Ascending aorta (tissue), 2 donors: ENCODE results near the gene ENTPD5. TPM values are rescaled to one million over a fixed set of nuclear protein-coding genes. Genes with fewer than 3 reads are reported as not detected.

Experiments used
- DNase-seq, 2 donors: peaks; one replicate each; pipeline ENCODE4 v3.0.0-alpha.2; 2019; ENCODE audit warnings: low spot score in 2 of 2
- H3K27ac ChIP-seq, 2 donors: fragments of 200-600 bp; sonication (generic); one replicate each; pipeline ENCODE4 v1.5.1; 2016 to 2017; ENCODE audit warnings: mild to moderate bottlenecking in 1 of 2
- H3K27me3 ChIP-seq: fragments of 200-600 bp; sonication (generic); one replicate; pipeline ENCODE4 v1.5.1; 2017
- H3K36me3 ChIP-seq, 2 donors: fragments of 200-600 bp; sonication (generic); one replicate each; pipeline ENCODE4 v1.5.1; 2016
- H3K4me1 ChIP-seq, 2 donors: fragments of 200-600 bp; sonication (generic); one replicate each; pipeline ENCODE4 v1.5.1; 2016 to 2017; ENCODE audit warnings: mild to moderate bottlenecking in 1 of 2
- H3K4me3 ChIP-seq, 2 donors: fragments of 200-600 bp; sonication (generic); one replicate each; pipeline ENCODE4 v1.5.1; 2016 to 2017; ENCODE audit warnings: mild to moderate bottlenecking in 1 of 2
- H3K9me3 ChIP-seq, 2 donors: fragments of 200-600 bp; sonication (generic); one replicate each; pipeline ENCODE4 v1.5.1; 2016
- intact Hi-C: fragments of 100-400 bp; cut with DNase I; formaldehyde crosslinking; loops from one replicate; pipeline ENCODE4 v1.15.1; 2023
- total RNA-seq: library from RNA; depleted of rRNA; stranded (reverse); fragments of >200 nt; gene quantifications from one replicate; pipeline ENCODE4 v1.1.0, GENCODE V29; 2016
- TF ChIP-seq, protein P1 (sequence below), 3 experiments: fragments of 200-600 bp in 2 of 3; fragments of 450-650 bp in 1 of 3; sonication (generic) in 2 of 3; IDR thresholded peaks; one replicate each; pipeline ENCODE4 v1.5.1; 2016 to 2019; ENCODE audit warnings: antibody characterized with exemption in 3 of 3, mild to moderate bottlenecking in 1 of 3, moderate library complexity in 1 of 3

ENTPD5 gene
- total RNA-seq, 1 donor from 2014 or later, result 2.6 TPM

DNA sequence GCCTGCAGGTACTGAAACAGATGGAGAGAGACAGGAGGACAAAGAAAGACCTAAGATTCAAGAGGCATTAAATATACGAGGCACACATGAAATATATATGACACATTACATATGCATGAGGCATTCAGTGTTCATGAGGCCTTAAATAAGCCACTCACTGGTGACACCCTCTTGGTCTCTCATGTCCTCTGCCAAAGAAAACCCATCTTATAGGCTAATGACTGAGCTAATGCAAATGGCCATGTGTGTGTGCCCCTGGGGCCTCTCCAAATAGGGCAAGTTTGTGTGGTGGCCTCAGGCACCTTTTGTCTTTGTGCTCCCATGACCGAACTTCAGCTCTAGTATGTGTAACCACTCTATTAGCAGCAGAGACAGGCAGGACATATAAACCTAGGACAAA lies 50.2 kb downstream of the ENTPD5 start:
- TF ChIP-seq, protein P1, sequence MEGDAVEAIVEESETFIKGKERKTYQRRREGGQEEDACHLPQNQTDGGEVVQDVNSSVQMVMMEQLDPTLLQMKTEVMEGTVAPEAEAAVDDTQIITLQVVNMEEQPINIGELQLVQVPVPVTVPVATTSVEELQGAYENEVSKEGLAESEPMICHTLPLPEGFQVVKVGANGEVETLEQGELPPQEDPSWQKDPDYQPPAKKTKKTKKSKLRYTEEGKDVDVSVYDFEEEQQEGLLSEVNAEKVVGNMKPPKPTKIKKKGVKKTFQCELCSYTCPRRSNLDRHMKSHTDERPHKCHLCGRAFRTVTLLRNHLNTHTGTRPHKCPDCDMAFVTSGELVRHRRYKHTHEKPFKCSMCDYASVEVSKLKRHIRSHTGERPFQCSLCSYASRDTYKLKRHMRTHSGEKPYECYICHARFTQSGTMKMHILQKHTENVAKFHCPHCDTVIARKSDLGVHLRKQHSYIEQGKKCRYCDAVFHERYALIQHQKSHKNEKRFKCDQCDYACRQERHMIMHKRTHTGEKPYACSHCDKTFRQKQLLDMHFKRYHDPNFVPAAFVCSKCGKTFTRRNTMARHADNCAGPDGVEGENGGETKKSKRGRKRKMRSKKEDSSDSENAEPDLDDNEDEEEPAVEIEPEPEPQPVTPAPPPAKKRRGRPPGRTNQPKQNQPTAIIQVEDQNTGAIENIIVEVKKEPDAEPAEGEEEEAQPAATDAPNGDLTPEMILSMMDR (IDR thresholded peaks at IDR 0.05), result no peak
- Histone ChIP-seq H3K4me3 (no peak overlapping the region), H3K27ac (no peak overlapping the region), H3K36me3 (peaks cover 20 to 32% of the 10 kb centered on the region in 2 donors), H3K9me3 (no peaks in the 10 kb centered on the region), H3K4me1 (no peaks in the 10 kb centered on the region), H3K27me3 (no peaks in the 10 kb centered on the region)
- intact Hi-C loops, result no loop called here
- no peak for DNase-seq

DNA sequence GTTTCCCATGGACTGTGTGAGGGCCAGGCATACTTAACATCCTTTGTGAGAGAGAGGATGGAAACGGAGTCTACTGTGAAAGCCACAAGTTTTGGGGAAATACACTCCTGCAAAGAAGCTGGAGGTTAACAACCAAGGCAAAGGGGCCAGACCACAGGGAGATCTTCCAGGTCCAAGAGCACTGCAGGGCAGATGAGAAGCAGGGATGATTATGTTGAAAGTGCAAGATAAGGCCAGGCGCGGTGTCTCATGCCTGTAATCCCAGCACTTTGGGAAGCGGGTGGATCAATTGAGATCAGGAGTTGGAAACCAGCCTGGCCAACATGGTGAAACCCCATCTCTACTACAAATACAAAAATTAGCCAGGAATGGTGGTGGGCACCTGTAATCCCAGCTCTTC lies 53.9 kb downstream of the ENTPD5 start:
- Histone ChIP-seq H3K36me3 (peaks cover 48 to 50% of the 10 kb centered on the region in 2 donors), H3K27me3 (no peaks in the 10 kb centered on the region), H3K4me1 (no peaks in the 10 kb centered on the region), H3K9me3 (no peaks in the 10 kb centered on the region), H3K27ac (no peak overlapping the region), H3K4me3 (no peak overlapping the region)
- intact Hi-C loops, result no loop called here
- TF ChIP-seq, protein P1 (IDR thresholded peaks at IDR 0.05), result no peak
- DNase-seq, result no peak

DNA sequence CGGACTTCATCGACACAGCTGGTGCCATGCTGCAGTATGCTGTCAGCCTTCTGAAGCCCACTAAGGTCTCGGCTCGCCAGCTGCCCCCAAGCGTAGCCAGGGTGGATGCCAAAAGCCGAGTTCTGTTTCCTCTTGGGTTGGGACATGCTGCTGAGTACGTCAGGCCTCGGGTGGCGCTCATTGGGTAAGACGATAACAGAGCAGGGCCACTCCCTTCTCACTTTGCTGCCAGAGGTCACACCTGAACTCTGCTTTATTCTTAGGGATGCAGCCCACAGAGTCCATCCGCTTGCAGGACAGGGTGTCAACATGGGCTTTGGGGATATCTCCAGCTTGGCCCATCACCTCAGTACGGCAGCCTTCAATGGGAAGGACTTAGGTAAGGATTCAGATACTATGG lies 57.9 kb downstream of the ENTPD5 start:
- Histone ChIP-seq H3K36me3 (peaks cover 67 to 77% of the 10 kb centered on the region in 2 donors), H3K4me1 (no peaks in the 10 kb centered on the region), H3K27me3 (no peaks in the 10 kb centered on the region), H3K9me3 (no peaks in the 10 kb centered on the region), H3K27ac (no peak overlapping the region), H3K4me3 (no peak overlapping the region)
- TF ChIP-seq, protein P1 (IDR thresholded peaks at IDR 0.05), result no peak
- intact Hi-C loops, result no loop called here
- no peak for DNase-seq

DNA sequence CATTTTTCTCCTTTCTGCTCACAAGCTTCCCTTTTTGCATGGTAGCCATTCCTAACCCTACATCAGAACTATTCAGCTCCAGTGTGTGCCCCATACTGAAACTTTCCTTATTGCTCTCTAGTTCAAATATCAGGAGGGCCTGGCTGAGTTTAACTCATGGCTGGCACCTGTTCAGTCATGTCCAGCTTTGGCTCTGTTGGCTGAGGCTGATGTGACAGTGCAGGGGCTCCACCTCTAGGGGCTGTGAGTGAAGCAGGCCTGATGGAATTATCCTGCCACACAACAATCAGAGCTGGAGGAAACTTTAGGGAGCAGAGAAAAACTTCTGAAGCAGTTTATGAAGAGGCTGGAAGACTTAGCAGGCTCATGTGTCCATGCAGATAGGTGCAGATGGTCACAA lies 60.5 kb downstream of the ENTPD5 start:
- TF ChIP-seq, protein P1 (IDR thresholded peaks at IDR 0.05), result no peak
- no peaks in the 10 kb centered on the region for H3K27me3 ChIP-seq
- no peaks in the 10 kb centered on the region for H3K4me1 ChIP-seq
- intact Hi-C loops, result no loop called here
- no peak overlapping the region for H3K4me3 ChIP-seq
- no peak overlapping the region for H3K27ac ChIP-seq
- H3K9me3 ChIP-seq, result no peaks in the 10 kb centered on the region
- no peak for DNase-seq
- peaks cover 74 to 85% of the 10 kb centered on the region in 2 donors for H3K36me3 ChIP-seq

DNA sequence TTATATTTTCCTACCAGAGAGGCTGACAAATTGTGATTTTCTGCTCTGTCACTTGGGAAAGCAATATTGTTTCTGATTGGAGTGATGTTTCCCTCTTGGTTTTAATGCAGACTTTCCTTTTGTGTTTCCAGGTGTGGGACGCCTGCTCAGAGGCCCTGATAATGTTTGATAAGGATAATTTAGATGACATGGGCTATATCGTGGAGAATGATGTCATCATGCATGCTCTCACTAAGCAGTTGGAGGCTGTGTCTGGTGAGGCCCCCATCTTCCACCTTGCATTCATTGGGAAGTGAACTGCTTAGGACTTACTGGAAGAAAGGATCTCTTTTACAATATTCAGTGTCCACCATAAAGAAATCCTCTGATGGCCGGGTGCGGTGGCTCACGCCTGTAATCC lies 63.4 kb downstream of the ENTPD5 start:
- intact Hi-C loops, result no loop called here

More for the DNA sequence above, 63.4 kb downstream of the ENTPD5 start:
- Histone ChIP-seq H3K27ac (no peak overlapping the region), H3K36me3 (peaks cover 47 to 66% of the 10 kb centered on the region in 2 donors), H3K27me3 (no peaks in the 10 kb centered on the region), H3K9me3 (no peaks in the 10 kb centered on the region), H3K4me3 (no peak overlapping the region), H3K4me1 (peaks cover 0 to 7% of the 10 kb centered on the region in 2 donors)
- no peak for DNase-seq
- TF ChIP-seq, protein P1 (IDR thresholded peaks at IDR 0.05), result no peak
